MCF 10A (cell line): Measurements from ENCODE around the gene ZER1. TPM values are rescaled to one million over a fixed set of nuclear protein-coding genes. Genes with fewer than 3 reads are reported as not detected.

ENCODE experiments used
- BruUV-seq: library from RNA; stranded (reverse); fragments of 400-500 nt; replicated peaks from 2 replicates; lab custom pipeline; 2021; lab: Mats Ljungman, UMichigan
- CTCF ChIA-PET: fragments of 300-600 bp; sonication (Branson Sonifier 250); formaldehyde crosslinking; extraction: SDS; loops from one replicate; lab custom pipeline; 2021; ENCODE audit warnings: antibody characterized with exemption, inconsistent platforms; lab: Yijun Ruan, JAX
- POLR2A ChIA-PET: fragments of 300-600, 350-650 bp; sonication (Branson Sonifier 250); formaldehyde crosslinking; extraction: SDS; loops from one replicate; lab custom pipeline; 2020; ENCODE audit warnings: antibody characterized with exemption, inconsistent platforms; lab: Yijun Ruan, JAX
- DNase-seq: peaks from one replicate; pipeline ENCODE4 v3.0.0-alpha.2; 2018; ENCODE audit not compliant: unreplicated experiment
- H3K27ac Mint-ChIP-seq: one replicate; pipeline ENCODE4 v1.8.0; 2022; ENCODE audit warnings: mild to moderate bottlenecking, low read depth, mixed read lengths; ENCODE audit not compliant: unreplicated experiment
- H3K27me3 Mint-ChIP-seq: one replicate; pipeline ENCODE4 v1.8.0; 2022; ENCODE audit warnings: mixed read lengths; ENCODE audit not compliant: insufficient read depth, unreplicated experiment
- H3K36me3 Mint-ChIP-seq: one replicate; pipeline ENCODE4 v1.8.0; 2022; ENCODE audit warnings: mild to moderate bottlenecking, moderate library complexity, mixed read lengths; ENCODE audit not compliant: insufficient read depth, unreplicated experiment
- H3K4me1 Mint-ChIP-seq: one replicate; pipeline ENCODE4 v1.8.0; 2022; ENCODE audit warnings: mixed read lengths; ENCODE audit not compliant: insufficient read depth, unreplicated experiment
- H3K4me3 Mint-ChIP-seq: one replicate; pipeline ENCODE4 v1.8.0; 2022; ENCODE audit warnings: mild to moderate bottlenecking, moderate library complexity, mixed read lengths; ENCODE audit not compliant: unreplicated experiment
- H3K9me3 Mint-ChIP-seq: one replicate; pipeline ENCODE4 v1.8.0; 2022; ENCODE audit warnings: mixed read lengths; ENCODE audit not compliant: unreplicated experiment
- CTCF ChIP-seq: fragments of 200-600 bp; IDR thresholded peaks from one replicate; pipeline ENCODE4 v1.8.0; 2022; ENCODE audit warnings: antibody characterized with exemption, mild to moderate bottlenecking; ENCODE audit not compliant: unreplicated experiment
- intact Hi-C: fragments of 100-400 bp; cut with micrococcal nuclease; formaldehyde crosslinking; loops from 2 replicates; pipeline ENCODE4 v1.14.1; 2022
- total RNA-seq: library from RNA; stranded (reverse); gene quantifications from 2 replicates; pipeline ENCODE4 v1.2.3, GENCODE V29; 2022

ZER1 gene
- total RNA-seq, 1 experiment from 2014 or later = 19.5 TPM

GRCh38 chr9:128688501-128689292 lies 83.0 kb downstream of the ZER1 start, which contains the start of gene SET:
Gene SET (plus strand): TSS chr9:128689222. CDS start chr9:128689583, 361 bp downstream.
- peak; percentile 92 for DNase-seq
- H3K4me1 Mint-ChIP-seq = peaks cover 40% of the 10 kb centered on the region
- H3K36me3 Mint-ChIP-seq = peaks cover 56% of the 10 kb centered on the region
- intact Hi-C loops = no loop called here
- no peaks in the 10 kb centered on the region for H3K9me3 Mint-ChIP-seq
- TF ChIP-seq CTCF = no peak
- no TSS peak for BruUV-seq
- H3K27me3 Mint-ChIP-seq = no peaks in the 10 kb centered on the region
- H3K4me3 Mint-ChIP-seq = peak within 1 kb of the TSS; percentile 90
- POLR2A ChIA-PET = interaction anchor here (0.6 to 3.0 kb wide), 12 partner anchors 9 to 318 kb away, joined by 3 to 31 read pairs (median 3); partner anchors contain the start of genes SPTAN1 and ZDHHC12
- CTCF ChIA-PET = no interaction called here
- H3K27ac Mint-ChIP-seq = peak within 1 kb of the TSS; percentile 67

DNA sequence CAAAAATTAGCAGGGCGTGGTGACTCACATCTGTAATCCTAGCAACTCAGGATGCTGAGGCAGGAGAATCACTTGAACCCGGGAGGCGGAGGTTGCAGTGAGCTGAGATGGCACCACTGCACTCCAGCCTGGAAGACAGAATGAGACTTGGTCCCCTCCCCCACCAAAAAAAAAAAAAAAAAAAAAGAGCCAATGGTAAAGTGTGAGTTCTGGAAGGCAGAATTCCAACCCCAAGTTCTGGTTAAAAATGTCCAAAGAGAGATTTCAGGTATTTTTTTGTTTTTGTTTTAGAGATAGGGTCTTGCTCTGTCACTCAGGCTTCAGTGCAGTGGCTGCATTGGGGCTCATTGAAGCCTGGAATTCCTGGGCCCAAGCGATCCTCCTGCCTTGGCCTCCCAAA lies 84.3 kb downstream of the ZER1 start:
- POLR2A ChIA-PET = interaction anchor here (0.8 to 1.4 kb wide), 3 partner anchors 30 to 54 kb away, joined by 3 read pairs; partner anchors contain the start of gene DYNC2I2
- Mint-ChIP-seq H3K27ac (no peak overlapping the region), H3K36me3 (peaks cover 51% of the 10 kb centered on the region), H3K9me3 (no peaks in the 10 kb centered on the region), H3K4me3 (no peak overlapping the region), H3K4me1 (peaks cover 43% of the 10 kb centered on the region), H3K27me3 (no peaks in the 10 kb centered on the region)
- BruUV-seq = no TSS peak
- intact Hi-C loops = no loop called here
- TF ChIP-seq CTCF = no peak
- no peak for DNase-seq
- CTCF ChIA-PET = interaction anchor here (0.7 kb wide), 1 partner anchor 130 kb away, joined by 4 read pairs; no protein-coding TSS in a partner anchor

GRCh38 chr9:128685636-128686489 lies 85.9 kb downstream of the ZER1 start:
- POLR2A ChIA-PET = interaction anchor here (0.6 to 4.2 kb wide), 8 partner anchors 11 to 1367 kb away, joined by 3 to 64 read pairs (median 16); partner anchors contain the start of gene ZER1
- Mint-ChIP-seq H3K9me3 (no peaks in the 10 kb centered on the region), H3K4me1 (peaks cover 33% of the 10 kb centered on the region), H3K27me3 (no peaks in the 10 kb centered on the region), H3K27ac (peak overlapping the region; percentile 98), H3K36me3 (peaks cover 44% of the 10 kb centered on the region), H3K4me3 (peak overlapping the region; percentile 100)
- CTCF ChIA-PET = interaction anchor here (0.6 to 3.2 kb wide), 3 partner anchors 8 to 61 kb away, joined by 3 to 17 read pairs (median 4); no protein-coding TSS in a partner anchor
- no TSS peak for BruUV-seq
- intact Hi-C loops = no loop called here
- no peak for DNase-seq
- TF ChIP-seq CTCF = no peak
